Fibroblast of lung (primary cell): ENCODE results near the gene MYO10. TPM values are rescaled to one million over a fixed set of nuclear protein-coding genes. Genes with fewer than 3 reads are reported as not detected.

Source experiments
- DNase-seq, 2 donors: peaks; one replicate each; pipeline versions ENCODE4 v3.0.0 to v3.0.0-alpha.2; 2010; ENCODE audit warnings: low read depth in 2 of 2
- H2AFZ ChIP-seq: 2 replicates; pipeline ENCODE4 v1.5.1; 2012; ENCODE audit warnings: low read length, control low read depth, inconsistent platforms
- H3K27ac ChIP-seq: 2 replicates; pipeline ENCODE4 v1.5.1; 2011; ENCODE audit warnings: low read length, control low read depth; ENCODE audit not compliant: insufficient read depth
- H3K27me3 ChIP-seq: 2 replicates; pipeline ENCODE4 v1.5.1; 2011; ENCODE audit warnings: mild to moderate bottlenecking, low read length; ENCODE audit not compliant: control insufficient read depth, insufficient read depth
- H3K36me3 ChIP-seq: 2 replicates; pipeline ENCODE4 v1.5.1; 2011; ENCODE audit warnings: low read length; ENCODE audit not compliant: control insufficient read depth, insufficient read depth
- H3K4me1 ChIP-seq: 2 replicates; pipeline ENCODE4 v1.5.1; 2011; ENCODE audit warnings: low read length; ENCODE audit not compliant: control insufficient read depth, insufficient read depth; ENCODE audit errors: extremely low read depth
- H3K4me2 ChIP-seq: 2 replicates; pipeline ENCODE4 v1.5.1; 2011; ENCODE audit warnings: low read length, control low read depth; ENCODE audit not compliant: insufficient read depth; ENCODE audit errors: extremely low read depth
- H3K4me3 ChIP-seq, 4 experiments: fragments of 200-600 bp in 1 of 4; sonication (generic) in 1 of 4; replicated peaks in 1 of 4; 2 replicates each; pipeline ENCODE4 v1.5.1; 2011 to 2016; ENCODE audit warnings: low read length in 4 of 4, low read depth in 3 of 4, mild to moderate bottlenecking in 3 of 4, control low read depth in 2 of 4, inconsistent platforms in 1 of 4, mixed read lengths in 1 of 4; ENCODE audit not compliant: insufficient read depth in 1 of 4; ENCODE audit errors: control extremely low read depth in 1 of 4
- H3K79me2 ChIP-seq: 2 replicates; pipeline ENCODE4 v1.5.1; 2012; ENCODE audit warnings: mild to moderate bottlenecking, low read length, inconsistent platforms; ENCODE audit not compliant: control insufficient read depth, insufficient read depth
- H3K9ac ChIP-seq: 2 replicates; pipeline ENCODE4 v1.5.1; 2011; ENCODE audit warnings: mild to moderate bottlenecking, low read length, control low read depth; ENCODE audit not compliant: insufficient read depth
- H3K9me3 ChIP-seq: 2 replicates; pipeline ENCODE4 v1.5.1; 2012; ENCODE audit warnings: low read depth, low read length; ENCODE audit not compliant: control insufficient read depth, insufficient read depth
- H4K20me1 ChIP-seq: 2 replicates; pipeline ENCODE4 v1.5.1; 2011; ENCODE audit warnings: low read length; ENCODE audit not compliant: control insufficient read depth, insufficient read depth; ENCODE audit errors: extremely low read depth
- CTCF ChIP-seq, 2 donors: IDR thresholded peaks in 1 of 2; conservative IDR thresholded peaks in 1 of 2; 1 replicate in 1 of 2; 2 replicates in 1 of 2; pipeline ENCODE4 v1.5.1; 2011 to 2012; ENCODE audit warnings: low read length in 2 of 2, control low read depth in 1 of 2, inconsistent platforms in 1 of 2, low read depth in 1 of 2, mild to moderate bottlenecking in 1 of 2
- EZH2 ChIP-seq: IDR thresholded peaks from 2 replicates; pipeline ENCODE4 v1.5.1; 2012; ENCODE audit warnings: low read length, control low read depth, mild to moderate bottlenecking; ENCODE audit errors: missing control alignments
- polyA plus RNA-seq, 2 donors: library from polyadenylated mRNA; depleted of rRNA in 1 of 2; stranded (reverse) in 1 of 2; unstranded in 1 of 2; fragments of >200 nt; gene quantifications; 2 replicates each; pipeline ENCODE4 v1.2.1, GENCODE V29; 2011 to 2012; ENCODE audit warnings: missing spikeins in 1 of 2
- total RNA-seq: library from RNA; depleted of rRNA; stranded (reverse); fragments of >200 nt; gene quantifications from 2 replicates; pipeline ENCODE4 v1.2.1, GENCODE V29; 2014

The MYO10 gene
- total and polyA plus RNA-seq, 2 donors (not counting 1 experiment from before 2014, with no cell fraction given): 16.6 to 82.2 TPM

- Histone ChIP-seq H3K9ac (no peak overlapping the region), H2AFZ (no peak overlapping the region), H4K20me1 (no peaks in the 10 kb centered on the region), H3K4me1 (peaks cover 4% of the 10 kb centered on the region), H3K27me3 (no peaks in the 10 kb centered on the region), H3K4me2 (no peak overlapping the region), H3K4me3 (no peak overlapping the region), H3K9me3 (no peaks in the 10 kb centered on the region), H3K36me3 (peaks cover 24% of the 10 kb centered on the region), H3K79me2 (no peaks in the 10 kb centered on the region), H3K27ac (no peak overlapping the region)
- no peak for DNase-seq
- no peak for TF ChIP-seq CTCF (conservative IDR thresholded peaks at IDR 0.05 in 1 of 2, IDR thresholded peaks at IDR 0.05 in 1 of 2; ENCODE audit: low read depth in 1 of 2, low read length in 2 of 2)
- no peak for TF ChIP-seq EZH2
Observed at GRCh38 chr5:16668194-16668593, 267.9 kb downstream of the MYO10 start.

- Histone ChIP-seq H3K4me3 (no peak overlapping the region), H2AFZ (no peak overlapping the region), H3K79me2 (no peaks in the 10 kb centered on the region), H3K9ac (no peak overlapping the region), H4K20me1 (no peaks in the 10 kb centered on the region), H3K9me3 (no peaks in the 10 kb centered on the region), H3K27ac (no peak overlapping the region), H3K4me2 (no peak overlapping the region), H3K27me3 (no peaks in the 10 kb centered on the region), H3K4me1 (peaks cover 4% of the 10 kb centered on the region), H3K36me3 (peaks cover 21% of the 10 kb centered on the region)
- peak; percentile 10 to 34 for TF ChIP-seq CTCF (conservative IDR thresholded peaks at IDR 0.05 in 1 of 2, IDR thresholded peaks at IDR 0.05 in 1 of 2; ENCODE audit: low read depth in 1 of 2, low read length in 2 of 2)
- no peak for TF ChIP-seq EZH2
- DNase-seq: peak in 1 of 2 donors; percentile 48
Observed at GRCh38 chr5:16666883-16667398, 269.1 kb downstream of the MYO10 start.

DNA sequence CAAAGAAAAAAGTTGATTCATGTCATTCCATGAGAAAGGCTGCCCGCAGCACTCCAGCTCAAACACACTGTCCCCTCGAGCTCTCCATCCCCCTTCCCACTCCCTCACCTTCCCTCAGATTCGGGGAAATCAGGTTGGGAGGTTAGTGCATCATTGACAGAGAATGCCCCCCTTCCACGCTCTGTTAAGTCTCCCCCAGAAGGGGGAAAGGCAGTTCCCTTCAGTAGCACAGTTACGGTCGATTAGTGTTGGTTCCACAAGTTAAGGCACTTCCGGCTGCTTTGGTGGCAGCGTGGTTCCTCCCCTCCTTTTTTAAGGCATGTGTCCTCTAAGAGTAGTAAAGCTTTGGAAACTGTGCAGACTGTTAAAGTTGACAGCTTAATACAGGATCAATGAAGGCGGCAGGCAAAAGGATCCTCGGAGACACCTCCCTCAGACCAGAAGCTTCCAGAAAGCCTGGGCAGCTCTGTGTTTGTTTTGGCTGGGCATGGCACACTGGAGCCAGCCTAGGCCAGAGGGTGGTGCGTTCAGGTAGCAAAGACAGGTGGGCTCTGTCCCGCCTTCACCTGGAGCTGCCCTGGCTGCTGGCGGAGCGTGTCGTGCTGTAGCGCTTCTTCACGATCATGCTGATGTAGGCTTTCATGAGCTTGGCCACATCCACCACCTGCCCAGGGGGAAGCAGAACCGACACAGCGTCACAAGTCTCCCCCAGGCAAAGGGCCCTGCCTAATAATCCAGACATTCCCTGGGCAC is 269.8 kb downstream of the MYO10 start:
- no peak overlapping the region for H3K4me3 ChIP-seq
- no peak overlapping the region for H3K27ac ChIP-seq
- peaks cover 4% of the 10 kb centered on the region for H3K4me1 ChIP-seq
- H3K4me2 ChIP-seq: no peak overlapping the region
- H4K20me1 ChIP-seq: no peaks in the 10 kb centered on the region
- TF ChIP-seq EZH2 (no peak), CTCF (conservative IDR thresholded peaks at IDR 0.05 in 1 of 2, IDR thresholded peaks at IDR 0.05 in 1 of 2; ENCODE audit: low read depth in 1 of 2, low read length in 2 of 2) (no peak)
- H3K9me3 ChIP-seq: no peaks in the 10 kb centered on the region
- no peaks in the 10 kb centered on the region for H3K79me2 ChIP-seq
- H3K36me3 ChIP-seq: peaks cover 21% of the 10 kb centered on the region
- no peak overlapping the region for H3K9ac ChIP-seq
- H2AFZ ChIP-seq: no peak overlapping the region
- no peak for DNase-seq
- no peaks in the 10 kb centered on the region for H3K27me3 ChIP-seq
